ENCODE results near the gene F12.

The F12 gene

DNA sequence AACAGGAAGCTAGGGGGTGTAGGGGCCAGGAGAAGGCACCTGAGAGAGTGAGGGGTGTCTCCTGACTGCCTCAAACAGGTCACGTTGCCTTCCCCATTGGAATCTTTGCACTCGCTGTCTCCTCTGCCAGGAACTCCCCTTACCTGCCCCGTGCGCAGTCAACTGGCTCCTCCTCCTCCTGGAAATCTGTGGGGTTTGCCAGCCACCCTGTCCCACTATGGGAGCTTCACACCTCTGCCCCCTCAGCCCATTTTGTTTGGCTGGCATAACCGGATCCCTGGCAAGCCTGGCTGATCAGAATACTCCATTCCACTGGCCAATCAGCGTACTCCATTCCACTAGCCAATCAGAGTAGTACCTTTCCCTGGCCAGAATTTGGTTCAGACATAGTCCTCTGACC, 35.6 kb downstream of the F12 start:
- DNase-seq = no peak
- Histone ChIP-seq H3K36me3 (no peaks in the 10 kb centered on the region), H3K9me3 (ENCODE audit: severe bottlenecking) (no peaks in the 10 kb centered on the region), H3K4me3 (ENCODE audit: low read depth, low read length) (no peak overlapping the region), H3K27ac (no peak overlapping the region), H3K27me3 (ENCODE audit: insufficient read depth, low read depth, severe bottlenecking) (no peaks in the 10 kb centered on the region)
- TF ChIP-seq, protein P1, sequence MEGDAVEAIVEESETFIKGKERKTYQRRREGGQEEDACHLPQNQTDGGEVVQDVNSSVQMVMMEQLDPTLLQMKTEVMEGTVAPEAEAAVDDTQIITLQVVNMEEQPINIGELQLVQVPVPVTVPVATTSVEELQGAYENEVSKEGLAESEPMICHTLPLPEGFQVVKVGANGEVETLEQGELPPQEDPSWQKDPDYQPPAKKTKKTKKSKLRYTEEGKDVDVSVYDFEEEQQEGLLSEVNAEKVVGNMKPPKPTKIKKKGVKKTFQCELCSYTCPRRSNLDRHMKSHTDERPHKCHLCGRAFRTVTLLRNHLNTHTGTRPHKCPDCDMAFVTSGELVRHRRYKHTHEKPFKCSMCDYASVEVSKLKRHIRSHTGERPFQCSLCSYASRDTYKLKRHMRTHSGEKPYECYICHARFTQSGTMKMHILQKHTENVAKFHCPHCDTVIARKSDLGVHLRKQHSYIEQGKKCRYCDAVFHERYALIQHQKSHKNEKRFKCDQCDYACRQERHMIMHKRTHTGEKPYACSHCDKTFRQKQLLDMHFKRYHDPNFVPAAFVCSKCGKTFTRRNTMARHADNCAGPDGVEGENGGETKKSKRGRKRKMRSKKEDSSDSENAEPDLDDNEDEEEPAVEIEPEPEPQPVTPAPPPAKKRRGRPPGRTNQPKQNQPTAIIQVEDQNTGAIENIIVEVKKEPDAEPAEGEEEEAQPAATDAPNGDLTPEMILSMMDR (IDR thresholded peaks at IDR 0.05; ENCODE audit: low read depth, low read length) = no peak

DNA sequence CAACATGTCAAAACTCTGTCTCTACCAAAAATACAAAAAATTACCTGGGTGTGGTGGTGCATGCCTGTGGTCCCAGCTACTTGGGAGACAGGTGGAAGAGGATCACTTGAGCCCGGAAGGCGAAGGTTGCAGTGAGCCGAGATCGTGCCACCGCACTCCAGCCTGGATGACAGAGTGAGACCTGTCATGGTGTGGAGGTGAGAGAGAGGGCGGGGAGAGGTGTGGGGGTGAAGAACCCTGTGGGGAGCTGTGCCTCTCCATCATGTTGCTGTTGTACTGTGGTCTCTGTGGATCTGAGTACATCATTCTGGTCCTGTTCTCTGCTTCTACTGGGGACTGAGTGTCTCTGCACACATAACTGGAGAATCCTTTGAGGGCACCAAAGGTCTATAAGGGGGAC, 36.5 kb downstream of the F12 start:
- H3K27ac ChIP-seq = no peak overlapping the region
- no peaks in the 10 kb centered on the region for H3K27me3 ChIP-seq (ENCODE audit: insufficient read depth, low read depth, severe bottlenecking)

DNA sequence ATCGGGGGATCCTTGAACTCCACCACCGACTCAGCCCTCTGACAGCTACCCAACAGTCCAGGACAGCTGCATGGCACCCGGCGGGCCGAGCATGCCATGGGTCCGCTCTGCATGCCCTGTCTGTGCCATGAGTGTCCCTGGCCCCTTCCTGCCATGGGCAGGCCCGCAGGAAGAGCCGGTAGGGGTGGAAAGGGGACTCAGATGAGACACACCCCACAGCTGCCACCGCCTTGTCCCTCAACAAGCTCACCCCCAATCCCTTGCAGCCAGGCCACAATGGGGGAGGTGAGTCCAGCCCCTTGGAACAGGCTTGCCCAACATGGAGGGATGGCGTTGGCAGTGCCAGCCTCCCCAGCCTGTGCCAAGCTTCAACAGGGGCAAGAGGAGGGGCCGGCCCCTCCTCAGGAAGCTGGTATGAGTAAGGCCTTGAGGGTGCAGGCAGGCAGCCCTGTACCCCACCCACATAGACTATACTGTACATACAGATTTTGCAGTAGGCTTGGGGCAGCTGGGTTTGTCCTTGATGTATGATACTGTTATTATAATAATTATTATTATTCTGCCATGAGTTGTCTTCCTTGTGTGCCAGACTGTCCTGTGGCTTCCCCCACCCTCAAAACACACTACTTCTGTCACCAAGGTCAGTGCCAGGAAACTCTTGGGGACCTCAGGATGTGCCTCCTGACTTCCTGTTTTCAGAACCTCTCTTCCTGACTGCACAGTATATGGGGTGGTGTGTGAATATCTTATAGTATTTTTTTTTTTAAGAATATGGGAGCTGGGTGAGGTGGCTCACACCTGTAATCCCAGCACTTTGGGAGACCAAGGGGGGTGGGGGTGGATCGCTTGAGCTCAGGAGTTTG, 37.1 kb downstream of the F12 start:
- no peak for DNase-seq
- no peaks in the 10 kb centered on the region for H3K27me3 ChIP-seq (ENCODE audit: insufficient read depth, low read depth, severe bottlenecking)
- no peaks in the 10 kb centered on the region for H3K36me3 ChIP-seq
- TF ChIP-seq, protein P1 (IDR thresholded peaks at IDR 0.05; ENCODE audit: low read depth, low read length) = no peak
- no peak overlapping the region for H3K4me3 ChIP-seq (ENCODE audit: low read depth, low read length)
- no peaks in the 10 kb centered on the region for H3K9me3 ChIP-seq (ENCODE audit: severe bottlenecking)
- no peak overlapping the region for H3K27ac ChIP-seq

More for the DNA sequence above, 36.5 kb downstream of the F12 start:
- DNase-seq = no peak
- TF ChIP-seq, protein P1 (IDR thresholded peaks at IDR 0.05; ENCODE audit: low read depth, low read length) = no peak
- H3K4me3 ChIP-seq (ENCODE audit: low read depth, low read length) = no peak overlapping the region
- H3K36me3 ChIP-seq = no peaks in the 10 kb centered on the region
- no peaks in the 10 kb centered on the region for H3K9me3 ChIP-seq (ENCODE audit: severe bottlenecking)

DNA sequence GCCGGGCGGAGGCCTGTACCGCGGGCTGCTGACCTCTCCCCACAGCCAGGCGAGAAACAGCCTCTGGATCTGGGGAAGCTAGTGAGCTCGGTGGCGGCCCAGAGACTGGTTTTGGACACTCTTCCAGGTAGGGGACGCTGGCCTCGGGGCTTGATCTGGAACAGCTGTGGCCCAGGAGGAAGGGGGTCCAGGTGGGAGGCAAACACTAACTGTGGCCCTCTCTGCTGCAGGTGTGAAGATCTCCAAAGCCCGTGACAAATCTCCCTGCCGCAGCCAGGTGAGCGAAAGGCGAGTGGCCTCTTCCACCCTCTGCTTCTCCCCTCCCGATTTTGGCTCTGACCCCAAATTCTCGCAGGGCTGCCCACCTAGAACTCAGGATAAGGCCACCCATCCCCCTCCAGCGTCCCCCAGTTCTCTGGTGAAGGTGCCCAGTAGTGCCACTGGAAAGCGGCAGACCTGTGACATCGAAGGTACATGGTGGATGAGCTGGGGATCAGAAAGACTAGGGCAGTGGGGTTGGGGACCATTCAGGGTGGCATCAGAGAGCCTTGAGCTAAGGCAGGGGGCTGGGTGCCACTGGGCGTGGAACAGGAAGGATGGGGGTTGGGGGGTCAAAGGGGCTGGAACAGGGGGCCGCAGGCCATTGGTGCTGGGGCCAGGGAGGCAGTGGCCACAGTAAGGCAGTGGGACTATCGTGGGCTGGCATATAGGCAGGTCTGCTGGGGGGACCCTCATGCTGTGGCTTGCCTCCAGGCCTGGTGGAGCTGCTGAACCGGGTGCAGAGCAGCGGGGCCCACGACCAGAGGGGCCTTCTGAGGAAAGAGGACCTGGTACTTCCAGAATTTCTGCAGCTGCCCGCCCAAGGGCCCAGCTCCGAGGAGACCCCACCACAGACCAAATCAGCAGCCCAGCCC, 38.0 kb downstream of the F12 start:
- TF ChIP-seq, protein P1 (IDR thresholded peaks at IDR 0.05; ENCODE audit: low read depth, low read length) = no peak
- peak overlapping the region; percentile 42 for H3K4me3 ChIP-seq (ENCODE audit: low read depth, low read length)
- H3K36me3 ChIP-seq = no peaks in the 10 kb centered on the region
- no peak overlapping the region for H3K27ac ChIP-seq
- no peaks in the 10 kb centered on the region for H3K27me3 ChIP-seq (ENCODE audit: insufficient read depth, low read depth, severe bottlenecking)
- no peaks in the 10 kb centered on the region for H3K9me3 ChIP-seq (ENCODE audit: severe bottlenecking)
- DNase-seq = no peak

DNA sequence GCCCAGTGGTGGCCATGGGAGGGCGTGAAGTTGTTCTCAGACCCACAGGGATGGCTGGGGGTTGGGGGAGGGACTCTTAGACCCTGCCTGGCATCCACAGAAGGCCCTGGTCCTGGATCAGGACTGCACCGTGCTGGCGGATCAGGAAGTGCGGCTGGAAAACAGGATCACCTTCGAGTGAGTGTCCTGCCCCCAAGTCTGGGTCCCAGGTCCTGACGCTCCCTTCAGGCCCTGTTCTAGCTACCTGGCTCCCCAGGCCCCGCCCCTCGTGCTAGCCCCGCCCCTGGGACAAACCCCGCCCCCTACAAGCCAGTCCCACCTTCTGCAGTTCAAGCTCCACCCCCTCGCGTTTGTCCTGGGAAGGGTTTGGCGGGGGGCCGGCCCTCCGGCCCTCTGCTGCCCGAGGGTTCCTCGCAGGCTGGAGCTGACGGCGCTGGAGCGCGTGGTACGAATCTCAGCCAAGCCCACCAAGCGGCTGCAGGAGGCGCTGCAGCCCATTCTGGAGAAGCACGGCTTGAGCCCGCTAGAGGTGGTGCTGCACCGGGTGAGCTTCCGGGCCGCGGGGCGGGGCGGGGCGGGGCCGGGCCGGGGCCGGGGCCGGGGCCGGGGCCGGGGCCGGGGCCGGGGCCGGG, 38.8 kb downstream of the F12 start:
- TF ChIP-seq, protein P1 (IDR thresholded peaks at IDR 0.05; ENCODE audit: low read depth, low read length) = peak; percentile 71
- peak; percentile 92 for DNase-seq
- Histone ChIP-seq H3K27ac (no peak overlapping the region), H3K27me3 (ENCODE audit: insufficient read depth, low read depth, severe bottlenecking) (no peaks in the 10 kb centered on the region), H3K9me3 (ENCODE audit: severe bottlenecking) (no peaks in the 10 kb centered on the region), H3K4me3 (ENCODE audit: low read depth, low read length) (peak overlapping the region; percentile 42), H3K36me3 (no peaks in the 10 kb centered on the region)
